Neural progenitor cell (in vitro differentiated cells): ENCODE results near the gene ELMO1.

Experiments used
- EZH2 ChIP-seq: fragments of 200-600 bp; sonication (generic); IDR thresholded peaks from 2 replicates; pipeline ENCODE4 v1.6.1; 2017; ENCODE audit warnings: antibody characterized with exemption, mild to moderate bottlenecking, moderate library complexity
- EZH2phosphoT487 ChIP-seq: fragments of 200-600 bp; sonication (generic); IDR thresholded peaks from 2 replicates; pipeline ENCODE4 v1.6.1; 2017; ENCODE audit warnings: antibody characterized with exemption
- TF ChIP-seq, protein P1 (sequence below): fragments of 200-600 bp; sonication (generic); IDR thresholded peaks from 2 replicates; pipeline ENCODE4 v1.5.1; 2017; ENCODE audit warnings: antibody characterized with exemption, mild to moderate bottlenecking

DNA sequence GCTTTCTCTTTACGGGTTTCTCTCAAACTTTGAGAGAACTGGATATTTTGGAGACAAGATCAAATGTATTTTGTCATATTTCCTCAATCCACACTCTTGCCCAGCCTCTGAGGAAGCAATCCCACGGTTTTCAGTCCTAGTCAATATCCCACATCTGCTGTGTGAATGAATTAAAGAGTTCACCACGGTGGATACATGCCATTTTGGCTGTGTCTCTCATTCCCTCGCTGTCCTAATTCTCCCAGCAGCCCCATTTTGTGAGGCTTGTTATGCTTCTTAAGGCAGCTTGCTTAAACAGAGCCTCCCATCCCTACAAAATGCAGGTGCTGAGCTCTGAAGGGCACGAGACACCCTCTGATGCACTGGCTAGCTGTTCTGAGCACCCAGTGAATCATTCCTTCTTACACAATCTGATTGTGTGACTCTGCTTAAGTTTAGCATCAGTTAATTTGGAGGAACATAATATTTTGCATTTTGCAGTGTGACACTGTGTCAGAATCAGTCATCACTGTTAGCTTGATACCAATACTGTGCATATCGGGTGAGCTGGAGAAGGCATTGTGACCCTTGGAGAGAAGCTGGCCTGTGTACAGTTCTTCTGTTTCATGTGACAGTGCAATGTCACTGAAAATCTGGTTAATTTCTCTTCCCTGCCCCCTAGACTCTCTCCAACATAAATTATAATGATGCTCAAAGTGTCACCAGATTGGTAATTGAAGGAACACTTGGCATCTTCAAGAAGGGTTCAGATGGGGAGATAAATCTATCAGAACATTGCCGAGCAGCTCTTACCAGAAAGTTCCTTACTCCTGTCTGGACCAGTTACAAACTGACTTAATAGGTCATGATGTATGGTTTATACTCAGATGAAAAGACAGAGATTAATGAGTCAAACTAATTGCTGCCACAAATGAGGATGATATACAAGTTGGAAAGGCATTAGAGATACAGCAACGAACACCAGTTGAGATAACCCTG lies 620.6 kb downstream of the ELMO1 start:
- TF ChIP-seq, protein P1, sequence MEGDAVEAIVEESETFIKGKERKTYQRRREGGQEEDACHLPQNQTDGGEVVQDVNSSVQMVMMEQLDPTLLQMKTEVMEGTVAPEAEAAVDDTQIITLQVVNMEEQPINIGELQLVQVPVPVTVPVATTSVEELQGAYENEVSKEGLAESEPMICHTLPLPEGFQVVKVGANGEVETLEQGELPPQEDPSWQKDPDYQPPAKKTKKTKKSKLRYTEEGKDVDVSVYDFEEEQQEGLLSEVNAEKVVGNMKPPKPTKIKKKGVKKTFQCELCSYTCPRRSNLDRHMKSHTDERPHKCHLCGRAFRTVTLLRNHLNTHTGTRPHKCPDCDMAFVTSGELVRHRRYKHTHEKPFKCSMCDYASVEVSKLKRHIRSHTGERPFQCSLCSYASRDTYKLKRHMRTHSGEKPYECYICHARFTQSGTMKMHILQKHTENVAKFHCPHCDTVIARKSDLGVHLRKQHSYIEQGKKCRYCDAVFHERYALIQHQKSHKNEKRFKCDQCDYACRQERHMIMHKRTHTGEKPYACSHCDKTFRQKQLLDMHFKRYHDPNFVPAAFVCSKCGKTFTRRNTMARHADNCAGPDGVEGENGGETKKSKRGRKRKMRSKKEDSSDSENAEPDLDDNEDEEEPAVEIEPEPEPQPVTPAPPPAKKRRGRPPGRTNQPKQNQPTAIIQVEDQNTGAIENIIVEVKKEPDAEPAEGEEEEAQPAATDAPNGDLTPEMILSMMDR: no peak
- TF ChIP-seq EZH2 (no peak), EZH2phosphoT487 (no peak)
